ENCODE data around the gene CMAS. TPM values are rescaled to one million over a fixed set of nuclear protein-coding genes. Genes with fewer than 3 reads are reported as not detected.
"Not testable (repeated sequence)": the region's sequence is repeated elsewhere in the genome, so short reads cannot be mapped to it uniquely, and the experiment has no call there.

Gene CMAS
- total RNA-seq, 1 donor from 2014 or later, result 25.3 TPM

GRCh38 chr12:22014041-22014782 lies 31.8 kb upstream of the CMAS start:
- H3K27me3 ChIP-seq, result no peaks in the 10 kb centered on the region
- no peak overlapping the region for H3K4me3 ChIP-seq
- TF ChIP-seq POLR2A (IDR thresholded peaks at IDR 0.05), result no peak
- TF ChIP-seq POLR2AphosphoS5 (IDR thresholded peaks at IDR 0.05; ENCODE audit: insufficient read depth in 1 of 2, low read depth in 1 of 2), result no peak
- TF ChIP-seq CTCF (IDR thresholded peaks at IDR 0.05), result no peak
- H3K4me1 ChIP-seq, result no peaks in the 10 kb centered on the region
- no peaks in the 10 kb centered on the region for H3K9me3 ChIP-seq
- intact Hi-C loops (cut with DNase I), result no loop called here
- H3K27ac ChIP-seq, result no peak overlapping the region
- no peaks in the 10 kb centered on the region for H3K36me3 ChIP-seq
- DNase-seq (ENCODE audit: extremely low spot score in 2 of 2), result no peak

GRCh38 chr12:22014783-22015144 lies 31.3 kb upstream of the CMAS start:
- H3K4me1 ChIP-seq, result no peaks in the 10 kb centered on the region
- H3K9me3 ChIP-seq, result no peaks in the 10 kb centered on the region
- no peaks in the 10 kb centered on the region for H3K36me3 ChIP-seq
- TF ChIP-seq POLR2AphosphoS5 (IDR thresholded peaks at IDR 0.05; ENCODE audit: insufficient read depth in 1 of 2, low read depth in 1 of 2) (no peak), CTCF (IDR thresholded peaks at IDR 0.05) (no peak), POLR2A (IDR thresholded peaks at IDR 0.05) (no peak)
- DNase-seq (ENCODE audit: extremely low spot score in 2 of 2), result no peak
- no peak overlapping the region for H3K4me3 ChIP-seq
- intact Hi-C loops (cut with DNase I), result no loop called here
- no peak overlapping the region for H3K27ac ChIP-seq
- H3K27me3 ChIP-seq, result no peaks in the 10 kb centered on the region

GRCh38 chr12:22016982-22017381 lies 29.0 kb upstream of the CMAS start:
- Histone ChIP-seq H3K4me3 (no peak overlapping the region), H3K36me3 (no peaks in the 10 kb centered on the region), H3K27me3 (no peaks in the 10 kb centered on the region), H3K4me1 (no peaks in the 10 kb centered on the region), H3K27ac (no peak overlapping the region), H3K9me3 (no peaks in the 10 kb centered on the region)
- no peak for DNase-seq (ENCODE audit: extremely low spot score in 2 of 2)
- TF ChIP-seq CTCF (IDR thresholded peaks at IDR 0.05) (no peak), POLR2AphosphoS5 (IDR thresholded peaks at IDR 0.05; ENCODE audit: insufficient read depth in 1 of 2, low read depth in 1 of 2) (no peak), POLR2A (IDR thresholded peaks at IDR 0.05) (no peak)
- intact Hi-C loops (cut with DNase I), result no loop called here

- no peak for TF ChIP-seq POLR2AphosphoS5 (IDR thresholded peaks at IDR 0.05; ENCODE audit: insufficient read depth in 1 of 2, low read depth in 1 of 2)
- TF ChIP-seq POLR2A (IDR thresholded peaks at IDR 0.05), result no peak
- TF ChIP-seq CTCF (IDR thresholded peaks at IDR 0.05), result peak in 2 of 3 experiments; percentile 26 to 38
- intact Hi-C loops (cut with DNase I), result no loop called here
- H3K4me1 ChIP-seq, result no peaks in the 10 kb centered on the region
- no peaks in the 10 kb centered on the region for H3K9me3 ChIP-seq
- no peaks in the 10 kb centered on the region for H3K36me3 ChIP-seq
- DNase-seq (ENCODE audit: extremely low spot score in 2 of 2), result no peak
- no peak overlapping the region for H3K4me3 ChIP-seq
- H3K27ac ChIP-seq, result no peak overlapping the region
- no peaks in the 10 kb centered on the region for H3K27me3 ChIP-seq
Measured at GRCh38 chr12:22018860-22019259, 27.2 kb upstream of the CMAS start.

GRCh38 chr12:22023489-22023888 lies 22.5 kb upstream of the CMAS start:
- H3K27me3 ChIP-seq; intact Hi-C loops (cut with DNase I); H3K4me1 ChIP-seq; H3K4me3 ChIP-seq; H3K27ac ChIP-seq; H3K36me3 ChIP-seq; H3K9me3 ChIP-seq; DNase-seq (ENCODE audit: extremely low spot score in 2 of 2): not testable (repeated sequence)

All from vagina (tissue), 2 donors.